ENCODE results near the gene IFRD1. TPM values are rescaled to one million over a fixed set of nuclear protein-coding genes. Genes with fewer than 3 reads are reported as not detected.
A peak's percentile ranks its signal among the peaks of the same experiment; 100 is the strongest.

The IFRD1 gene
- polyA plus RNA-seq, 1 of the 3 experiments (the other 2 are of a cell fraction), result 31.0 TPM

DNA sequence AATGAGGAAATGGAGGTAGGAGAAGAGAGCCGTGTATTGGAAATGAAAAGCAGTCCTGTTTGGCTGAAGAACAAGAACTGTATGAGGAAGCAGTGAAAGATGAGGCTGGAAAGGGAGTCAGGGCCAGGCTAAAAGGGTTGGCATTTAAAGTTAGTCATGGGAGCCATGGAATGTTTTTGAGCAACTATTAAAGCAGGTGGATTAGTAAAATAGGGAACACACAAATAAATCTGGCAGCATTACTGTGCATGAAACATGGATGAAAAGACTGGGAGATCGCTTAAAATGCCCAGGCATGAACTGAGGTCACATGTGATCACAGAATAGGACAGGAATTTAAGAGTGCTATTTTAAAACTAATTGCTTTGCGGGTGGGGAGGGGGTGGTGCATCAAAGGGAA, 1.4 kb upstream of the IFRD1 start:
- Histone ChIP-seq H3K9me2 (no peaks in the 10 kb centered on the region), H3K27me3 (ENCODE audit: insufficient read depth) (no peaks in the 10 kb centered on the region), H3K36me3 (replicated peaks in 1 of 2; ENCODE audit: control insufficient read depth in 1 of 2, insufficient read depth in 2 of 2, low read length in 1 of 2) (peaks cover 0 to 2% of the 10 kb centered on the region in 2 experiments), H3K27ac (ENCODE audit: low read depth in 2 of 2, low read length in 1 of 2) (peak overlapping the region in 1 of 2 experiments; percentile 99; a peak in 2 of 4 replicates), H4K20me1 (ENCODE audit: insufficient read depth) (peaks cover 30% of the 10 kb centered on the region), H3K79me2 (ENCODE audit: insufficient read depth) (peaks cover 36% of the 10 kb centered on the region), H3K9ac (no peak overlapping the region), H3K4me1 (ENCODE audit: control insufficient read depth in 1 of 2, insufficient read depth in 2 of 2, low read depth in 1 of 2, low read length in 1 of 2) (peaks cover 14 to 21% of the 10 kb centered on the region in 2 experiments; a peak in 3 of 4 replicates), H2AFZ (ENCODE audit: low read depth) (no peak overlapping the region), H3K4me3 (ENCODE audit: low read depth in 2 of 2, low read length in 1 of 2) (no peak overlapping the region), H3K4me2 (peak overlapping the region; percentile 83; the same call in 1 of the 2 replicates), H3F3A (replicated peaks; ENCODE audit: insufficient read depth) (peaks cover 20% of the 10 kb centered on the region), H3K9me3 (no peaks in the 10 kb centered on the region)
- CTCF ChIA-PET, result interaction anchor here (0.9 to 2.3 kb wide), 2 partner anchors 11 to 686 kb away, joined by 4 to 9 read pairs; no protein-coding TSS in a partner anchor
- TF ChIP-seq SMC3 (IDR thresholded peaks at IDR 0.05; ENCODE audit: low read depth, low read length), result no peak
- TF ChIP-seq, protein P1, sequence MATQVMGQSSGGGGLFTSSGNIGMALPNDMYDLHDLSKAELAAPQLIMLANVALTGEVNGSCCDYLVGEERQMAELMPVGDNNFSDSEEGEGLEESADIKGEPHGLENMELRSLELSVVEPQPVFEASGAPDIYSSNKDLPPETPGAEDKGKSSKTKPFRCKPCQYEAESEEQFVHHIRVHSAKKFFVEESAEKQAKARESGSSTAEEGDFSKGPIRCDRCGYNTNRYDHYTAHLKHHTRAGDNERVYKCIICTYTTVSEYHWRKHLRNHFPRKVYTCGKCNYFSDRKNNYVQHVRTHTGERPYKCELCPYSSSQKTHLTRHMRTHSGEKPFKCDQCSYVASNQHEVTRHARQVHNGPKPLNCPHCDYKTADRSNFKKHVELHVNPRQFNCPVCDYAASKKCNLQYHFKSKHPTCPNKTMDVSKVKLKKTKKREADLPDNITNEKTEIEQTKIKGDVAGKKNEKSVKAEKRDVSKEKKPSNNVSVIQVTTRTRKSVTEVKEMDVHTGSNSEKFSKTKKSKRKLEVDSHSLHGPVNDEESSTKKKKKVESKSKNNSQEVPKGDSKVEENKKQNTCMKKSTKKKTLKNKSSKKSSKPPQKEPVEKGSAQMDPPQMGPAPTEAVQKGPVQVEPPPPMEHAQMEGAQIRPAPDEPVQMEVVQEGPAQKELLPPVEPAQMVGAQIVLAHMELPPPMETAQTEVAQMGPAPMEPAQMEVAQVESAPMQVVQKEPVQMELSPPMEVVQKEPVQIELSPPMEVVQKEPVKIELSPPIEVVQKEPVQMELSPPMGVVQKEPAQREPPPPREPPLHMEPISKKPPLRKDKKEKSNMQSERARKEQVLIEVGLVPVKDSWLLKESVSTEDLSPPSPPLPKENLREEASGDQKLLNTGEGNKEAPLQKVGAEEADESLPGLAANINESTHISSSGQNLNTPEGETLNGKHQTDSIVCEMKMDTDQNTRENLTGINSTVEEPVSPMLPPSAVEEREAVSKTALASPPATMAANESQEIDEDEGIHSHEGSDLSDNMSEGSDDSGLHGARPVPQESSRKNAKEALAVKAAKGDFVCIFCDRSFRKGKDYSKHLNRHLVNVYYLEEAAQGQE (IDR thresholded peaks at IDR 0.05; ENCODE audit: low read depth, low read length), result no peak
- TF ChIP-seq, protein P2, sequence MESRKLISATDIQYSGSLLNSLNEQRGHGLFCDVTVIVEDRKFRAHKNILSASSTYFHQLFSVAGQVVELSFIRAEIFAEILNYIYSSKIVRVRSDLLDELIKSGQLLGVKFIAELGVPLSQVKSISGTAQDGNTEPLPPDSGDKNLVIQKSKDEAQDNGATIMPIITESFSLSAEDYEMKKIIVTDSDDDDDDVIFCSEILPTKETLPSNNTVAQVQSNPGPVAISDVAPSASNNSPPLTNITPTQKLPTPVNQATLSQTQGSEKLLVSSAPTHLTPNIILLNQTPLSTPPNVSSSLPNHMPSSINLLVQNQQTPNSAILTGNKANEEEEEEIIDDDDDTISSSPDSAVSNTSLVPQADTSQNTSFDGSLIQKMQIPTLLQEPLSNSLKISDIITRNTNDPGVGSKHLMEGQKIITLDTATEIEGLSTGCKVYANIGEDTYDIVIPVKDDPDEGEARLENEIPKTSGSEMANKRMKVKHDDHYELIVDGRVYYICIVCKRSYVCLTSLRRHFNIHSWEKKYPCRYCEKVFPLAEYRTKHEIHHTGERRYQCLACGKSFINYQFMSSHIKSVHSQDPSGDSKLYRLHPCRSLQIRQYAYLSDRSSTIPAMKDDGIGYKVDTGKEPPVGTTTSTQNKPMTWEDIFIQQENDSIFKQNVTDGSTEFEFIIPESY (IDR thresholded peaks at IDR 0.05; ENCODE audit: borderline replicate concordance, low read depth), result no peak
- TF ChIP-seq, protein P3, sequence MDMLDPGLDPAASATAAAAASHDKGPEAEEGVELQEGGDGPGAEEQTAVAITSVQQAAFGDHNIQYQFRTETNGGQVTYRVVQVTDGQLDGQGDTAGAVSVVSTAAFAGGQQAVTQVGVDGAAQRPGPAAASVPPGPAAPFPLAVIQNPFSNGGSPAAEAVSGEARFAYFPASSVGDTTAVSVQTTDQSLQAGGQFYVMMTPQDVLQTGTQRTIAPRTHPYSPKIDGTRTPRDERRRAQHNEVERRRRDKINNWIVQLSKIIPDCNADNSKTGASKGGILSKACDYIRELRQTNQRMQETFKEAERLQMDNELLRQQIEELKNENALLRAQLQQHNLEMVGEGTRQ (IDR thresholded peaks at IDR 0.05; ENCODE audit: borderline replicate concordance, low read depth, low read length), result no peak
- TF ChIP-seq, protein P4, sequence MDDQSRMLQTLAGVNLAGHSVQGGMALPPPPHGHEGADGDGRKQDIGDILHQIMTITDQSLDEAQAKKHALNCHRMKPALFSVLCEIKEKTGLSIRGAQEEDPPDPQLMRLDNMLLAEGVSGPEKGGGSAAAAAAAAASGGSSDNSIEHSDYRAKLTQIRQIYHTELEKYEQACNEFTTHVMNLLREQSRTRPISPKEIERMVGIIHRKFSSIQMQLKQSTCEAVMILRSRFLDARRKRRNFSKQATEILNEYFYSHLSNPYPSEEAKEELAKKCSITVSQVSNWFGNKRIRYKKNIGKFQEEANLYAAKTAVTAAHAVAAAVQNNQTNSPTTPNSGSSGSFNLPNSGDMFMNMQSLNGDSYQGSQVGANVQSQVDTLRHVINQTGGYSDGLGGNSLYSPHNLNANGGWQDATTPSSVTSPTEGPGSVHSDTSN (IDR thresholded peaks at IDR 0.05), result no peak
- TF ChIP-seq MXI1 (IDR thresholded peaks at IDR 0.05; ENCODE audit: low read depth, low read length), result no peak
- TF ChIP-seq SIN3A (IDR thresholded peaks at IDR 0.05; ENCODE audit: borderline replicate concordance, low read depth, low read length), result no peak
- TF ChIP-seq, protein P5, sequence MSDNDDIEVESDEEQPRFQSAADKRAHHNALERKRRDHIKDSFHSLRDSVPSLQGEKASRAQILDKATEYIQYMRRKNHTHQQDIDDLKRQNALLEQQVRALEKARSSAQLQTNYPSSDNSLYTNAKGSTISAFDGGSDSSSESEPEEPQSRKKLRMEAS (IDR thresholded peaks at IDR 0.05; ENCODE audit: low read depth), result no peak
- TF ChIP-seq ELF1 (IDR thresholded peaks at IDR 0.05), result no peak
- TF ChIP-seq, protein P6, sequence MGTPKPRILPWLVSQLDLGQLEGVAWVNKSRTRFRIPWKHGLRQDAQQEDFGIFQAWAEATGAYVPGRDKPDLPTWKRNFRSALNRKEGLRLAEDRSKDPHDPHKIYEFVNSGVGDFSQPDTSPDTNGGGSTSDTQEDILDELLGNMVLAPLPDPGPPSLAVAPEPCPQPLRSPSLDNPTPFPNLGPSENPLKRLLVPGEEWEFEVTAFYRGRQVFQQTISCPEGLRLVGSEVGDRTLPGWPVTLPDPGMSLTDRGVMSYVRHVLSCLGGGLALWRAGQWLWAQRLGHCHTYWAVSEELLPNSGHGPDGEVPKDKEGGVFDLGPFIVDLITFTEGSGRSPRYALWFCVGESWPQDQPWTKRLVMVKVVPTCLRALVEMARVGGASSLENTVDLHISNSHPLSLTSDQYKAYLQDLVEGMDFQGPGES (IDR thresholded peaks at IDR 0.05; ENCODE audit: low read depth, low read length), result no peak
- TF ChIP-seq JUND (IDR thresholded peaks at IDR 0.05), result no peak
- POLR2A ChIA-PET, result no interaction called here
- DNase-seq, result no peak
- WGBS (ENCODE audit: low lambda C conversion rate), result 91% methylated on average over 3 of the region's 3 CpGs
